Gastrocnemius medialis (tissue), 4 donors: ENCODE results near the gene THOC7. TPM values are rescaled to one million over a fixed set of nuclear protein-coding genes. Genes with fewer than 3 reads are reported as not detected.

Experiments used
- ATAC-seq, 2 donors: fragments of 150-250 bp; one replicate each; pipeline ENCODE4 v1.9.1; 2016
- DNase-seq, 2 donors: peaks; one replicate each; pipeline ENCODE4 v3.0.0-alpha.2; 2019
- H3K27ac ChIP-seq, 4 donors: fragments of 200-600 bp; sonication (generic); 1 replicate in 1 of 4; 2 replicates in 3 of 4; pipeline ENCODE4 v1.5.1; 2016 to 2018; ENCODE audit warnings: mild to moderate bottlenecking in 2 of 4, moderate library complexity in 1 of 4
- H3K27me3 ChIP-seq, 3 donors: fragments of 200-600 bp; sonication (generic) in 2 of 3; 1 replicate in 1 of 3; 2 replicates in 2 of 3; pipeline versions ENCODE4 v1.5.1 to v1.6.0; 2016 to 2019; ENCODE audit warnings: mild to moderate bottlenecking in 1 of 3, moderate library complexity in 1 of 3
- H3K36me3 ChIP-seq, 2 donors: fragments of 200-600 bp; sonication (generic) in 1 of 2; one replicate each; pipeline ENCODE4 v1.5.1; 2017 to 2018
- H3K4me1 ChIP-seq, 2 donors: fragments of 200-600 bp; sonication (generic) in 1 of 2; one replicate each; pipeline ENCODE4 v1.5.1; 2016 to 2017; ENCODE audit warnings: mild to moderate bottlenecking in 2 of 2
- H3K4me3 ChIP-seq, 4 donors: fragments of 200-600 bp; sonication (generic) in 3 of 4; 1 replicate in 1 of 4; 2 replicates in 3 of 4; pipeline ENCODE4 v1.5.1; 2016 to 2019; ENCODE audit warnings: mild to moderate bottlenecking in 2 of 4
- H3K9me3 ChIP-seq, 3 donors: fragments of 200-600 bp; sonication (generic) in 2 of 3; 1 replicate in 1 of 3; 2 replicates in 2 of 3; pipeline ENCODE4 v1.5.1; 2016 to 2019
- POLR2A ChIP-seq, 2 donors: fragments of 450-650 bp; IDR thresholded peaks; one replicate each; pipeline ENCODE4 v1.6.1; 2017; ENCODE audit warnings: antibody characterized with exemption in 2 of 2, mild to moderate bottlenecking in 2 of 2, moderate library complexity in 2 of 2
- in situ Hi-C, 4 donors: fragments of 200-750 bp; cut with MboI; loops; one replicate each; pipeline versions ENCODE4 v1.15.0 to v1.8.0; 2017; ENCODE audit warnings: low sequenced_read_pairs in 4 of 4
- intact Hi-C: fragments of 100-400 bp; cut with DNase I; formaldehyde crosslinking; loops from one replicate; pipeline ENCODE4 v1.15.1; 2023; ENCODE audit warnings: low total_unique reads
- total RNA-seq, 4 donors: library from RNA; depleted of rRNA; stranded (reverse); fragments of >200 nt; gene quantifications; one replicate each; pipeline versions ENCODE4 v1.1.0 to v1.2.3, GENCODE V29; 2016
- TF ChIP-seq, protein P1 (sequence below), 5 experiments: fragments of 450-650 bp in 3 of 5; fragments of 200-600 bp in 2 of 5; sonication (generic) in 2 of 5; IDR thresholded peaks in 4 of 5; conservative IDR thresholded peaks in 1 of 5; 1 replicate in 4 of 5; 2 replicates in 1 of 5; pipeline ENCODE4 v1.5.1; 2016 to 2019; ENCODE audit warnings: antibody characterized with exemption in 5 of 5, mild to moderate bottlenecking in 3 of 5, moderate library complexity in 3 of 5

THOC7 gene
- total RNA-seq, 4 donors from 2014 or later: 52.0 to 74.8 (median 67.6) TPM

DNA sequence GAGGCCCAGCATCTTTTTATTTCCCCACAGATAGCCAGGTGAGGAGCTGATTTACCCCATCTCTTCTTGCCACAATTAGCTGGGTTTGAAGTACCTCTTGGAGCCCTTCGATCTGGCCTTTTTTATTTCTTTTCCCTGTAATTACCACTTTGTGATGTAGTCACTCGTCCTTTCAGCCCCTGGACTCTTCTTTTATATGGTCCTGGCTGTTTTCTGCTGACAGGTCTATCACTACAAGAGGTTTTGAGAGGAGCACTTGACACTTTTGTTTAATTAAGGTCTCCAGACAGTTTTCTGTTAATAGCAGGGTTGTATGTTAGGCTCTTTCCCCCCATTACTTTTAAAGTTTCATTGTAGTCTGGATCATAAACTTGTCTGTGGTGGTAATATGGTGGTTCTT lies 11.9 kb upstream of the THOC7 start:
- intact Hi-C loops: no loop called here
- ATAC-seq (no peak), DNase-seq (no peak)
- Histone ChIP-seq H3K36me3 (no peaks in the 10 kb centered on the region), H3K9me3 (no peaks in the 10 kb centered on the region), H3K27me3 (no peaks in the 10 kb centered on the region), H3K4me1 (peaks cover 31 to 51% of the 10 kb centered on the region in 2 donors), H3K4me3 (no peak overlapping the region), H3K27ac (no peak overlapping the region)
- in situ Hi-C loops: no loop called here
- no peak for TF ChIP-seq POLR2A (IDR thresholded peaks at IDR 0.05)
- TF ChIP-seq, protein P1, sequence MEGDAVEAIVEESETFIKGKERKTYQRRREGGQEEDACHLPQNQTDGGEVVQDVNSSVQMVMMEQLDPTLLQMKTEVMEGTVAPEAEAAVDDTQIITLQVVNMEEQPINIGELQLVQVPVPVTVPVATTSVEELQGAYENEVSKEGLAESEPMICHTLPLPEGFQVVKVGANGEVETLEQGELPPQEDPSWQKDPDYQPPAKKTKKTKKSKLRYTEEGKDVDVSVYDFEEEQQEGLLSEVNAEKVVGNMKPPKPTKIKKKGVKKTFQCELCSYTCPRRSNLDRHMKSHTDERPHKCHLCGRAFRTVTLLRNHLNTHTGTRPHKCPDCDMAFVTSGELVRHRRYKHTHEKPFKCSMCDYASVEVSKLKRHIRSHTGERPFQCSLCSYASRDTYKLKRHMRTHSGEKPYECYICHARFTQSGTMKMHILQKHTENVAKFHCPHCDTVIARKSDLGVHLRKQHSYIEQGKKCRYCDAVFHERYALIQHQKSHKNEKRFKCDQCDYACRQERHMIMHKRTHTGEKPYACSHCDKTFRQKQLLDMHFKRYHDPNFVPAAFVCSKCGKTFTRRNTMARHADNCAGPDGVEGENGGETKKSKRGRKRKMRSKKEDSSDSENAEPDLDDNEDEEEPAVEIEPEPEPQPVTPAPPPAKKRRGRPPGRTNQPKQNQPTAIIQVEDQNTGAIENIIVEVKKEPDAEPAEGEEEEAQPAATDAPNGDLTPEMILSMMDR (IDR thresholded peaks at IDR 0.05 in 4 of 5, conservative IDR thresholded peaks at IDR 0.05 in 1 of 5): no peak

DNA sequence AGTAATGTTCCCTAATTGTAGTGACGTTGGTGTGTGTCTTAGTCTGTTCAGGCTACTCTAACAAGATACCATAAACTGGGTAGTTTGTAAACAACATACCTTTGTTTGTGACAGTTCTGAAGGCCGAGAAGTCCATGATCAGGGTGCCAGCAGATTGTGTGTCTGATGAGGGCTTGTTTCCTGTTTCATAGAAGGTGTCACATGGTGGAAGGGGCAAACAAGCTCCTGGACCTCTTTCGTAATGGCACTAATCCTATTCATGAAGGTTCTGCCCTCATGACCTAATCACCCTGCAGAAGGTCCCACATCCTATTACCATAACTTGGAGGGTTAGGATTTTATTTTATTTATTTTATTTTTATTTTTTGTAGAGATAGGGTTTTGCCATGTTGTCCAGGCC lies 11.2 kb upstream of the THOC7 start:
- ATAC-seq (no peak), DNase-seq (no peak)
- intact Hi-C loops (no loop called here), in situ Hi-C loops (no loop called here)
- Histone ChIP-seq H3K27me3 (no peaks in the 10 kb centered on the region), H3K36me3 (no peaks in the 10 kb centered on the region), H3K9me3 (no peaks in the 10 kb centered on the region), H3K27ac (no peak overlapping the region), H3K4me3 (no peak overlapping the region), H3K4me1 (peaks cover 38 to 59% of the 10 kb centered on the region in 2 donors)
- TF ChIP-seq, protein P1 (IDR thresholded peaks at IDR 0.05 in 4 of 5, conservative IDR thresholded peaks at IDR 0.05 in 1 of 5): no peak
- TF ChIP-seq POLR2A (IDR thresholded peaks at IDR 0.05): no peak

DNA sequence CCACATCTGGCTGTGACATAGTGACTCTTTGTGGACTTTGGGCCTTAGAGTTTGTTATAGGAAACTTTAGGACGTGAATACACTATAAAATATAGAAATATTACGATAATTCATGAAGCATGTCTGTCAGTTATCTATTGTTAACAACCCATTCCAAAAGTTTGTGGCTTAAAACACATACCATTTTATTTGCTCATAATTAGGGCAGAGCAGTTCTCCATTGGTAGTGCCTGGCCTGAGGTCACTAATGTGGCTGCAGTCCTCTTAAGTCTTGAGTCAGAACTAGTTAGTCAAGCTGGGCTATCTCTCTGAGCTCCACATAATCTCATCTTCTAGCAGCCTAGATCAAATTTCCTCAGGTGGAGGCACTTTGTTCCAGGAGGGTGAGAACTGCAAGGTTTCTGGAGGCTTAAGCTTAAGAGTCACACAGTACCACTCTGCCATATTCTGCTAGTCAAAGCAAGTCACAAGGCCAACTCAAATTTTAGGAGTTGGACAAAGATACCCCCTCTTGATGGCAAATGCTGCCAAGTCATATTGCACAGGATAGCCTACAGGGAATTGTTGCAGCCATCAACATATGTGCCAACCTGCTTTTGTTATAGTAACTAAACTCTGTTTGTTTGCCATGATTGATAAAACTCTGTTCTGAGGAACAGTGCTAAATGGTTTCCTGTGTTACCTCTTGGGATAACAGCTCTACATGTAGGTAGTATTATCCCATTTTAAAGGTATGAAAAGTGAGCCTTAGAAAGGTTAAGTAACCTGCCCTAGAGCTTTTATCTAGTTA lies 8.7 kb upstream of the THOC7 start:
- ATAC-seq: peak in 1 of 2 donors; percentile 18
- intact Hi-C loops: no loop called here

DNA sequence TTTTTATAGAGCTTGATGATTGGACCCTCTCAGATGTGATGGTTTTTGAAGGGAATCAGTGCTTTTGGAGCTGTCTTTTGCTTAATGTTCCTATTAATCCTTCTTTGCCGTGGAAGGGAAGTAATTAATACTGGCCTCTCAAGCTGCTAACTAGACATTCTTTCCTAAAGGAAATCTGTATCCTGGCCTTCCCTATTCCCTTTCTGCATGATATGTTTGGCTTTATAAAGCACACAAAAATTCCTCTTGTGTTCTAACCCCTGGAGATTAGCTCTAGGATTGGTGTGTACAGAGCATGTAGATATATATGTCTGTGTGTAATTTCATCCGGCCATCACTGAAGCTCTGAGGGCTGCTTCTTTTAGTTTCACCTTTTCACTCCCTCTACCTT lies 7.0 kb upstream of the THOC7 start:
- no peaks in the 10 kb centered on the region for H3K27me3 ChIP-seq
- no peak overlapping the region for H3K4me3 ChIP-seq
- H3K27ac ChIP-seq: no peak overlapping the region
- peaks cover 19 to 33% of the 10 kb centered on the region in 2 donors for H3K4me1 ChIP-seq
- DNase-seq (no peak), ATAC-seq (peak in 1 of 2 donors; percentile 27)
- in situ Hi-C loops: no loop called here
- TF ChIP-seq POLR2A (IDR thresholded peaks at IDR 0.05): no peak
- TF ChIP-seq, protein P1 (IDR thresholded peaks at IDR 0.05 in 4 of 5, conservative IDR thresholded peaks at IDR 0.05 in 1 of 5): no peak
- intact Hi-C loops: no loop called here
- H3K9me3 ChIP-seq: no peaks in the 10 kb centered on the region
- no peaks in the 10 kb centered on the region for H3K36me3 ChIP-seq

More for the DNA sequence above, 8.7 kb upstream of the THOC7 start:
- no peaks in the 10 kb centered on the region for H3K9me3 ChIP-seq
- H3K4me3 ChIP-seq: no peak overlapping the region
- in situ Hi-C loops: no loop called here
- TF ChIP-seq, protein P1 (IDR thresholded peaks at IDR 0.05 in 4 of 5, conservative IDR thresholded peaks at IDR 0.05 in 1 of 5): no peak
- H3K4me1 ChIP-seq: peaks cover 27 to 50% of the 10 kb centered on the region in 2 donors
- DNase-seq: no peak
- H3K27ac ChIP-seq: no peak overlapping the region
- no peaks in the 10 kb centered on the region for H3K36me3 ChIP-seq
- H3K27me3 ChIP-seq: no peaks in the 10 kb centered on the region
